Spleen (tissue), 11 donors: ENCODE measurements around the gene RPL31. TPM values are rescaled to one million over a fixed set of nuclear protein-coding genes. Genes with fewer than 3 reads are reported as not detected.

Source experiments
- DNase-seq: peaks from one replicate; pipeline ENCODE4 v3.0.0-alpha.2; 2020
- H3K27ac ChIP-seq, 8 donors: fragments of 200-600 bp; sonication (generic) in 7 of 8; 1 replicate in 4 of 8; 2 replicates in 4 of 8; pipeline versions ENCODE4 v1.5.0 to v1.8.0; 2016 to 2021; ENCODE audit warnings: inconsistent platforms in 4 of 8, mild to moderate bottlenecking in 4 of 8, moderate library complexity in 1 of 8
- H3K27me3 ChIP-seq, 7 donors: fragments of 200-600 bp; sonication (generic) in 6 of 7; replicated peaks in 1 of 7; 1 replicate in 4 of 7; 2 replicates in 3 of 7; pipeline versions ENCODE4 v1.5.0 to v1.8.0; 2016 to 2021; ENCODE audit warnings: inconsistent platforms in 3 of 7, mild to moderate bottlenecking in 1 of 7
- H3K36me3 ChIP-seq, 6 donors: fragments of 200-600 bp; sonication (generic) in 5 of 6; 1 replicate in 4 of 6; 2 replicates in 2 of 6; pipeline versions ENCODE4 v1.5.0 to v1.8.0; 2016 to 2021; ENCODE audit warnings: inconsistent platforms in 2 of 6
- H3K4me1 ChIP-seq, 6 donors: fragments of 200-600 bp; sonication (generic) in 5 of 6; 1 replicate in 3 of 6; 2 replicates in 3 of 6; pipeline versions ENCODE4 v1.5.0 to v1.8.0; 2016 to 2021; ENCODE audit warnings: inconsistent platforms in 3 of 6
- H3K4me3 ChIP-seq, 8 donors: fragments of 200-600 bp; sonication (generic) in 7 of 8; 1 replicate in 4 of 8; 2 replicates in 4 of 8; pipeline versions ENCODE4 v1.5.0 to v1.8.0; 2016 to 2021; ENCODE audit warnings: inconsistent platforms in 4 of 8, mild to moderate bottlenecking in 4 of 8, moderate library complexity in 2 of 8
- H3K9me3 ChIP-seq, 8 donors: fragments of 200-600 bp; sonication (generic) in 7 of 8; 1 replicate in 4 of 8; 2 replicates in 4 of 8; pipeline versions ENCODE4 v1.5.0 to v1.8.0; 2016 to 2021; ENCODE audit warnings: inconsistent platforms in 4 of 8
- CTCF ChIP-seq, 11 experiments: fragments of 200-600 bp in 7 of 11; fragments of 450-650 bp in 4 of 11; sonication (generic) in 4 of 11; IDR thresholded peaks in 8 of 11; conservative IDR thresholded peaks in 3 of 11; 1 replicate in 7 of 11; 2 replicates in 4 of 11; pipeline versions ENCODE4 v1.4.0 to v1.8.0; 2016 to 2021; ENCODE audit warnings: antibody characterized with exemption in 11 of 11, inconsistent platforms in 4 of 11, mild to moderate bottlenecking in 1 of 11
- POLR2A ChIP-seq, 3 donors: fragments of 450-650 bp; IDR thresholded peaks; one replicate each; pipeline ENCODE4 v1.5.1; 2017; ENCODE audit warnings: antibody characterized with exemption in 3 of 3, mild to moderate bottlenecking in 1 of 3
- POLR2AphosphoS5 ChIP-seq, 3 donors: sonication (generic); formaldehyde crosslinking; IDR thresholded peaks; one replicate each; pipeline ENCODE4 v1.5.1; 2017; ENCODE audit warnings: antibody characterized with exemption in 3 of 3
- WGBS, 5 donors: extraction: QIAGEN DNeasy Blood & Tissue Kit in 3 of 5; methylation state at CpG; one replicate each; pipeline versions ENCODE4 v1.1.5 to v1.1.7; 2013 to 2018; 5-methylcytosine and 5-hydroxymethylcytosine counted together
- intact Hi-C: fragments of 100-400 bp; cut with DNase I; formaldehyde crosslinking; loops from one replicate; pipeline ENCODE4 v1.15.0; 2023; ENCODE audit warnings: low total_unique reads
- polyA plus RNA-seq, 3 donors: library from polyadenylated mRNA; stranded (reverse); fragments of 200-250 nt; gene quantifications; one replicate each; pipeline ENCODE4 v1.2.1, GENCODE V29; 2013
- total RNA-seq, 7 donors: library from RNA; depleted of rRNA in 3 of 7; stranded (reverse); fragments of >200 nt in 3 of 7; fragmentation: NEBNext Ultra II Directional in 4 of 7; extraction: Animal tissue kit (Norgen Biotek cat#: 25700) in 4 of 7; gene quantifications; one replicate each; pipeline versions ENCODE4 v1.1.0 to v1.2.1, GENCODE V29; 2016 to 2021
- donor health status: healthy with polysubstance abuse.
- donor health status: DM: no; HTN: no; CAD: no; lungs with moderate emphysema.
- donor health status: DM: no; HTN: no; CAD: no.
- donor health status: Bipolar disorder and iron deficiency.
- donor health status: healthy.
- donor health status: DM: no; HTN: no; CAD: no.
- donor health status: DM: yes; HTN: yes; CAD: no.

The RPL31 gene
- total and polyA plus RNA-seq, 10 donors = 876 to 10,502 (median 1,250) TPM

GRCh38 chr2:100959225-100959880 lies 42.7 kb upstream of the RPL31 start:
- intact Hi-C loops = no loop called here
- TF ChIP-seq POLR2A (IDR thresholded peaks at IDR 0.05) (no peak), CTCF (IDR thresholded peaks at IDR 0.05 in 8 of 11, conservative IDR thresholded peaks at IDR 0.05 in 3 of 11) (no peak), POLR2AphosphoS5 (IDR thresholded peaks at IDR 0.05) (no peak)
- no peak for DNase-seq
- Histone ChIP-seq H3K27me3 (no peaks in the 10 kb centered on the region), H3K4me1 (peaks cover 0 to 4% (median 0%) of the 10 kb centered on the region in 6 donors), H3K36me3 (no peaks in the 10 kb centered on the region), H3K4me3 (no peak overlapping the region), H3K9me3 (no peaks in the 10 kb centered on the region), H3K27ac (no peak overlapping the region)
- 45 to 48% (median 46%) methylated on average over 6 of the region's 6 CpGs for WGBS, 5 donors

- intact Hi-C loops = no loop called here
- no peaks in the 10 kb centered on the region for H3K36me3 ChIP-seq
- no peak overlapping the region for H3K4me3 ChIP-seq
- no peak for DNase-seq
- WGBS, 5 donors = 84 to 94% (median 92%) methylated on average over 4 of the region's 4 CpGs
- no peaks in the 10 kb centered on the region for H3K9me3 ChIP-seq
- TF ChIP-seq POLR2A (IDR thresholded peaks at IDR 0.05) (no peak), CTCF (IDR thresholded peaks at IDR 0.05 in 8 of 11, conservative IDR thresholded peaks at IDR 0.05 in 3 of 11) (no peak), POLR2AphosphoS5 (IDR thresholded peaks at IDR 0.05) (no peak)
- H3K27ac ChIP-seq = no peak overlapping the region
- H3K27me3 ChIP-seq = no peaks in the 10 kb centered on the region
- peaks cover 0 to 4% (median 0%) of the 10 kb centered on the region in 6 donors for H3K4me1 ChIP-seq
These were observed 41.4 kb upstream of the RPL31 start for GRCh38 chr2:100960688-100961087.

- intact Hi-C loops = no loop called here
- Histone ChIP-seq H3K4me3 (no peak overlapping the region), H3K4me1 (peaks cover 0 to 3% (median 0%) of the 10 kb centered on the region in 6 donors), H3K9me3 (no peaks in the 10 kb centered on the region), H3K27ac (no peak overlapping the region), H3K36me3 (no peaks in the 10 kb centered on the region), H3K27me3 (no peaks in the 10 kb centered on the region)
- DNase-seq = peak; percentile 29
- WGBS, 5 donors = 85 to 97% (median 95%) methylated on average over 11 to 12 of the region's 12 CpGs
- TF ChIP-seq CTCF (IDR thresholded peaks at IDR 0.05 in 8 of 11, conservative IDR thresholded peaks at IDR 0.05 in 3 of 11) (no peak), POLR2A (IDR thresholded peaks at IDR 0.05) (no peak), POLR2AphosphoS5 (IDR thresholded peaks at IDR 0.05) (no peak)
These were observed 39.6 kb upstream of the RPL31 start for GRCh38 chr2:100962366-100963025.

- peak; percentile 54 for DNase-seq
These were observed 39.1 kb upstream of the RPL31 start for GRCh38 chr2:100963026-100963375.

More at GRCh38 chr2:100963026-100963375, 39.1 kb upstream of the RPL31 start:
- H3K27ac ChIP-seq = no peak overlapping the region
- H3K9me3 ChIP-seq = no peaks in the 10 kb centered on the region
- TF ChIP-seq POLR2A (IDR thresholded peaks at IDR 0.05) = no peak
- no peak for TF ChIP-seq POLR2AphosphoS5 (IDR thresholded peaks at IDR 0.05)
- no peak for TF ChIP-seq CTCF (IDR thresholded peaks at IDR 0.05 in 8 of 11, conservative IDR thresholded peaks at IDR 0.05 in 3 of 11)
- peaks cover 0 to under 1% (median 0%) of the 10 kb centered on the region in 6 donors for H3K36me3 ChIP-seq
- intact Hi-C loops = no loop called here
- H3K4me1 ChIP-seq = no peaks in the 10 kb centered on the region
- H3K4me3 ChIP-seq = no peak overlapping the region
- WGBS, 5 donors = 85 to 95% (median 89%) methylated on average over 4 of the region's 4 CpGs
- no peaks in the 10 kb centered on the region for H3K27me3 ChIP-seq
